CD4-positive, alpha-beta T cell treated with Interleukin-10 for 1 hour (primary cell): ENCODE data around the gene CMSS1.

Source experiments
- DNase-seq: peaks from one replicate; pipeline ENCODE4 v3.0.0-alpha.2; 2020

The CMSS1 gene

GRCh38 chr3:99877031-99877579 lies 59.4 kb downstream of the CMSS1 start:
- no peak for DNase-seq

DNA sequence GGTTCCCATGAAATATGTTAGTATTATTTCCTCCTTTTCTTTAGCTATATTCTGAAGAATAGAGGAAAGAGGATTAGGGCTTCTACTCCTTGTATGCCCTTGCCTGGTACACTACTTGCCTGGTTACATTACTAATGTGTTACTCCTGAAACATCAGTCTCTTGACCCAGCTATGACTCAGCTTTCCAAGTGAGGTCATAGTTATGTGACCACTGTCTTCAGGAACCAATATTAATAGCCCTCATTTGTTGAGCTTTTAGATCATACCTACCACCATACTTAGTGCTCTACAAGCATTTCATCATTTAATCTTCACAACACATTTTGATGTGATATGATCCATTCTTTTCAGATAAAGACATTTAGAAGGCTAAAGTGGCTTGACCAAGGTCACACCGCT lies 60.3 kb downstream of the CMSS1 start:
- no peak for DNase-seq

- DNase-seq = no peak
These were observed 61.6 kb downstream of the CMSS1 start for GRCh38 chr3:99879275-99879674.

- no peak for DNase-seq
These were observed 63.5 kb downstream of the CMSS1 start for GRCh38 chr3:99881121-99881524.

GRCh38 chr3:99882436-99883137 lies 64.9 kb downstream of the CMSS1 start:
- no peak for DNase-seq

DNA sequence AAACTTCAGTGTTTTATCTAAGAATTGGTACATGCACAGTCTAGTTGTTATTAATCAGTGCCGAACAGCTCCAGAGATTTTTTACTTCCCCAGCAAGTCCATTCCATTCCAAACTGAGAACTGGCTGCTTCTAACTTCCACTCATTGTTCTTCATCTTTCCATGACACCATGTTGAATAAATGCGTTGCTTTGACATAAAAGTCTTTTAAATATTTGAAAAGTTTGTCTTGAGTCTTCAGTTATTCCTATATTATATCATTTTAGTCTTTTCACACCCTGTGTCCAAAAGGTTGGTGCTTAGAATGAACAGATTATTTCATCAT lies 65.4 kb downstream of the CMSS1 start:
- DNase-seq = no peak

DNA sequence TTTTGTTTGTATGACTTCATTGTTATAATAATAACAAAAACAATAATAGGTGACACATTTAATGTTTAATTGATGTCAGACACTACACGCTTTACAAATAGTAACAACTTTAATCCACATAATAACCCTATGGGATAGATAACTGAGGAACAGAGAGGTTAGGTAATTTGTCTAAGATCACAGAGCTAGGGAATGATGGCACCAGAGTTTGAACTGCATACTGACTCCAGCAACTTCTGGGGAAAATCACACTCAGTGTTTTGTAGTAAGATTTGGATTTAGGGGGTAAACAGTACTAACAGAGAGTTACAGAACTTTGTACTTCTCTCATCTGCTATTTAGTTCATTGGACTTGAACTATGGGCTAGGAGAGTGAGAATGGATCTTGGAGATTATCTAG lies 66.0 kb downstream of the CMSS1 start:
- DNase-seq = no peak

GRCh38 chr3:99884484-99884883 lies 66.8 kb downstream of the CMSS1 start:
- no peak for DNase-seq

DNA sequence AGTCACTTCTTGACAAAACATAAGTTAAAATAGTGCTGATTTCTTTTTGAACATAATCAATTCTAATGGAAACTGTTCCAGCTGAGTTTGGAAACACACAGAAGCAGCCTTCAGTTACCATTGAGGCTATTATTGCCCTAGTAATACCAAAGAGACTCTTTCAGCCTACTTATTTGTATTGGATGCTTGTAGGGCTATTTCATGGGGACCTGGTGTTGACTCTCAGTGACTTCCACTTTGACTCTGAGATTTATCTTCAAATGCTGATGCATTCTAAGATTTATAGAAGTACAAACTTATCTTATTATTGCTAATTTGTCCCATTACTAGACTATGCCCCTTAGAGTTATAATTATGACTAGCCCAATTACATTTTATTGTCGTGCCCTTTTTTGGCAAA lies 67.4 kb downstream of the CMSS1 start:
- no peak for DNase-seq

- DNase-seq = no peak
These were observed 68.2 kb downstream of the CMSS1 start for GRCh38 chr3:99885851-99886250.

DNA sequence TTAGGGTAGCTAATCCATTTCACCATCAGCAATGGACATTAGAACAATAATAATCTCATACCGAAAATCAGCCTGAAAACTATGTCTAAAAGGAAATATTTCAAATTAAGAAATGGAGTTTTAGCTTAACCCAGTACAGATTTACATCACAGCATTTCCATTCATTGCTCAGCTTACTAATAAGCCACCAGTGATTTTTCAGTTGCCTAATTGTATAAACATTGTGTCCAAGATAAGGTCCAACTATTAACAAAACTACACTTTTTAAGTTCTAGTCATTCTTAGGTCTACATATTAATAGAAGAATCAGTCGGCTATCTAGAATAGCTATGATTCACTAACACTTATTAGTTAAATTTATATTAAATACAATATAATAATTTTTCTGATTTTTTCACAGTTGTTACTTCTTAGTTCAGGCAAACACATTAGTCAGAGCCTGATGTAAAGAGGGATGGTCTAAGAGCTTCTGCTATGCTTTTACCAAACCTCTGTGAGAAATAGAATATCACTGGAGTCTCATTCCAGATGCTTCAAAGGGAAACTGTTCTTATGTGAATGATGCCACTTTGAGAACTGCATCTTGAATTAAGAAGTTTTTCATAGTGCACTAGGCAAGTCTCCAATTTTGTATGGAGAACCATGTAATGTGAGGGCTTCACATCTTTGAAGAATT lies 74.1 kb downstream of the CMSS1 start:
- no peak for DNase-seq

GRCh38 chr3:99892332-99892731 lies 74.7 kb downstream of the CMSS1 start:
- DNase-seq = no peak

GRCh38 chr3:99895131-99895696 lies 77.6 kb downstream of the CMSS1 start:
- no peak for DNase-seq

DNA sequence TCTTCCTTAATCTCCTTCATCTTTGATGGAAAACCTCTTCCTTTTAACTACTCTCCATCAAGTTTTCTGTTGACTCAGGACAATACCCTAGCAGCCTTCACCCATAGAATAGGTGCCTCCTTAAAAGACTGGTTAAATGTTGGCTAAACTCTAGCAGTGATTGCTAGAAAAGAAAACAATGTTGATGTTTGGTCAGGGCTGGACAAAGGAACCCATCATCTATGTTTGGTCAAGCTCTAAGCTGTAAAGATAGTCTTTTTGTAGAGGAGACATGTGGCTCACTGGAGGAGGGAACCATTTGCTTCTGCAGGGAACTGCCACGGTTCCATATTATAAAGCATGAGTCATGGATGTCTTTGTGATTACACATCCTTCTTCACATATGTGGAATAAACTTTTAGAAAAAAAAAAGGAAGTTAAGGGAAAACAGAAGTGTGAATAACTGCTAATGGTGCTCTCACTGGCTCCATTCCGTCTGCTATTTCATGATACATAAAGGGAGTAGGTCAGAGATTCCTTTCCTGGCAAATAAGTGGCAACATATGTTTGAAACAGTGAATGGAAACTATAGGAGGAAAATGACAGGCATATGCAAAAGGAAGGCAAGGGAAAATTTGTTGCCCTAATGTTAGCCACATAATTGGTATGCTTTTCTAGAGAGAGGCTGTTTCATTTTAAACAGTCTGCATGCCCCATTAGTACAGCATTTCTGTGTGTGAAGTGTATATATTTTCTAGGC lies 78.2 kb downstream of the CMSS1 start:
- no peak for DNase-seq

DNA sequence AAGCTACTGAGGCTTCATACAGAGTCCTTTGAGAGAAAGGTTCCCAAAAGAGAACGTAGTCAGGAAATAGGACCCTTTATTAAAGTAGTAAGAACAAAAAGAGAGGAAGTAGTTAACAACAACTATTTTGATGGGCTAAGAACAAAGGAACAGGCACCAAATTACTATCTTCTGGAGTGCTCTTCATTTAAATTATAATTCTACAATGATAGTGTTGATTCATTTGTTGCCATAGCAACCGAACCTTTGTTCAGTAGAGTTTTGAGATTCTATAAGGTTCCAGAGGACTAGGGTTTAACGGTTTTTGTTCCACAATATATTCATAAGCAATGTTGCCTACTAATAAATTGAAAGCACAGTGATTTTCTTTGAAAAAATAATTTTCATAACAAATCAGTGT lies 78.8 kb downstream of the CMSS1 start:
- no peak for DNase-seq

DNA sequence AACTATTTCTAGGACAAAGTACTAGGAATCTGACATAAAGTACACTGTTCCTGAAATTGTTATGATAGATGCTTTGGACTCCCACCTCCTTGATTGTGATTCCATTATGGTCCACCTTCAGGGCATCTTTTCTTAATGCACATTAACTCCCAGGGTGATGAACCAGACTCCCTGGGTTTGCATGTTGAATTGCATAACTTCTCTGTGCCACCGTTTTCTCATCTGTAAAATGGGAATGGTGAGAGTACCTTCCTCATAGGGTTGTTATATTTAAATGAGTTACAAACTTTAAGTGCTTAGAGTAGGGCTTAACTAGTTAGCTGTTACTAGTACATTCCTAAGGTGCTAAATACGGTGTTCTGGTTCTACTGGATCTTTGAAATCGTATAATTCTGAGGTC lies 81.9 kb downstream of the CMSS1 start:
- no peak for DNase-seq

DNA sequence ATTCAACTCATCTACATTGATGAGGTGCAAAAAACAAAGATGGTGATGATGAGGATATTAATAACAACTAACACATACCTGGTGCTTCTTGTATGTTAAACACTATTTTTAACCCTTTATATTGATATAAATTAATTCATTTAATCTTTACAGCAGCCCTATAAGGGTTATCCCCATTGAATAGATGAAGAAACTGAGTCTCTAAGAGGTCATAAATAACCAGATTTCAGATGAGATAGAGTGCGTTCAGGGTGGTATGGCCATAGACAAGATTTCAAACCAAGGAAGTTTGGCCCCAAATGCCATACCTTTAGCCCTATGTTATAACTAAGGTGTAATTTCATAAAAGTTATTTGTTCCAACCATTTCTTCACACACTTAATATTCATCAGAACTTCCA lies 82.6 kb downstream of the CMSS1 start:
- no peak for DNase-seq

DNA sequence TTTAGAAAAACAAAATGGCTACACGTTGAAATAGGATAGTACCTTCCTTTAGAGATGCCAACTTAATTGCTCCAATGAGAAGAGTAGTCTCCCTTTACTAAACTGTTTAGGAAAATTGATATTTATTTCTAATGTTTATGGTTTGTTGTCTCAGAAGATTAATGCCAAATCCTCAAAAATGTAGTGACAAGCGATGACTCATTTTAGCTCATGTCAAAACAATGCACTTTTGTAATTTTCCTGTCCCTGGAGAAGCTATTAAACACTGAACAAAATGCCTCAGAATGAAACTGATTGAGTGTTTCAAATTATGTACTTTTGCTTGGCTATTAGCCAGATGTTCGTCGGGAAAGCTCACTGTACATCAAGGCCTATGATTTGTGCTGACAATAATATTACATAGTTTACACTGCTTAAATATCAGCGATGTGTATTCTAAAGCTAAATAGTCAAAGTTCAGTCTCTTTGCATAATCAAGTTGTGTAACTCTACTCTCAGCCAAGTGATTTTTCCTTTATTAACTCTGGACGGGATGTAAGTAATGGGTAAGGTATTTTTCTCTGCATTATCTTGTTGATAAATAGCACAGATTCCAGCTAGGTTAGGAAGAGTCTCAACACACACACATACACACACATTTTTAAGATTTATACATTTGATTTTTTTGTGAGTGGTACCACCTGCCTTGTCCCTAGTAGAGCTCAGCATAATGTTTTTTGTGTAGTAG lies 83.7 kb downstream of the CMSS1 start:
- no peak for DNase-seq

DNA sequence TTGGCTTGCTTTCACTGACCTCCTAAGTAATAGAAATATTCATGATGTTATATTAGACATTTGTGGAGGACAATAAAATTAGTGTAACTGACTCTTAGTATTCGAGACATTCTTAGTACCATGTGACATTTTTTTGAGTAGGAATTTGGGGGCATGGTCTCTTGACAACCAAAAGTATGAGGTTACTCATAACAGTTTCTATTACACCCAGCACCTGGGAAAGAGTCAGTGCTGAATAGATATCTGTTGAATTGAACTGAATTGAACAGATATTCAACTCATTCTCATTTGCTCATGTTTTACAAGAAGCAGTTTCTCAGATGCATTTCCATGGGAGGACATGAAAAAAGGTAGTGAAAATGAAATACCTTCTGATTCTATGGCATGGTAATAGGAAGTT lies 84.4 kb downstream of the CMSS1 start:
- no peak for DNase-seq

DNA sequence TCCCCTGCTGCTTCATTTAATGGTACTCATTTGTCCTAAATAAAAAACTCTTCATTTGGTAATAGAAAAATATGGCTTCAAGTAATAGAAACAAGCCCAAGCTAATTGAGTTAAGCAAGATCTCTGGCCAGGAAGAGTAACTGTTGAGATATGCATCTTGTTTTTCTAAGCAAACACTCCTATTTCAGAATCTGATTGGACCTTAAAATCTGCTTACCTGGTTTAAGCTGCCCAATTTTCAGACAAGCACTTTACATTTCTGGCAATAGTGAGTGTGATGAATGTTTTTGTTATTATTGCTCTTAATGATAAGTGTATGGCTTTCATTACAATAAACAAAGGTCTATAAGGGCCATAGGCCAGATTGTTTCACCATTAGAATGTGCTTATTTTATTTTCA lies 86.2 kb downstream of the CMSS1 start:
- no peak for DNase-seq

DNA sequence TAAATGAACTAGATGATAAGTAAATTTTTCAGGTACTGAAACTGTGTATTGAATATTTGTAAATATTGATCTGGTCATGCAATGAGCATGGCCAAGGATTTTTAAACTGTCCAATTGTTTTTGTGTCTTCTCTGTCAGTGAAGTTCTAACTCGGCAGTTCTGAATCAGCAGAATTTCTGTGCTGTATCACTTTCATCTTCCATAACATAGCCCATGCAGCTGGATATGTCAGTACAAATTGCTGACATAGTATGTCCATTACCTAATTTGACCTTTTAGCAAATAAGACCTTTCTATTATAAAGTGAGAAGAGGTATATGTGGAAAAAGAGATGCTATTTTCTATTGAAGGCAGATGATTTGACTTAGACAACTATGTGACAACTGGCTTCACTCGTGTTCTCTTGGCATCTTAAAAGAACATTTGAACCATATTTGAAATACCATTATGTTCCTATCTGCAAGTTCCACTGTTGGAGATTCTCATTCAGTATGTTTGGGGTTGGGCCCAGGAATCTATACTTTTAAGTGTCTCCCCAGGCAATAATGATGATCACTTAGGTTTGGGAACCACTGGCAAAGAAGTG lies 90.4 kb downstream of the CMSS1 start:
- DNase-seq = no peak

- no peak for DNase-seq
These were observed 92.2 kb downstream of the CMSS1 start for GRCh38 chr3:99909714-99910495.
